Activated CD4-positive, alpha-beta memory T cell treated with anti-CD3 and anti-CD28 coated beads for 36 hours (primary cell): Measurements from ENCODE around the gene LTB4R2. TPM values are rescaled to one million over a fixed set of nuclear protein-coding genes. Genes with fewer than 3 reads are reported as not detected.

Source experiments
- CTCF ChIA-PET: fragments of 350-600 bp; sonication (Branson Sonifier 250); formaldehyde crosslinking; loops from one replicate; lab custom pipeline; 2021; ENCODE audit warnings: antibody characterized with exemption, inconsistent platforms; lab: Charles Lee
- POLR2A ChIA-PET: fragments of 350-600 bp; sonication (Branson Sonifier 250); formaldehyde crosslinking; loops from one replicate; lab custom pipeline; 2021; ENCODE audit warnings: antibody characterized with exemption; lab: Charles Lee
- DNase-seq: peaks from one replicate; pipeline ENCODE4 v3.0.0-alpha.2; 2020
- H3K27ac Mint-ChIP-seq: one replicate; pipeline ENCODE4 v1.8.0; 2021; ENCODE audit warnings: mixed read lengths
- H3K27me3 Mint-ChIP-seq: one replicate; pipeline ENCODE4 v1.8.0; 2021; ENCODE audit warnings: mixed read lengths
- H3K36me3 Mint-ChIP-seq: one replicate; pipeline ENCODE4 v1.8.0; 2021; ENCODE audit warnings: mixed read lengths
- H3K4me1 Mint-ChIP-seq: one replicate; pipeline ENCODE4 v1.8.0; 2021; ENCODE audit warnings: low read depth, mixed read lengths
- H3K4me3 Mint-ChIP-seq: one replicate; pipeline ENCODE4 v1.8.0; 2021; ENCODE audit warnings: mild to moderate bottlenecking, mixed read lengths
- H3K9me3 Mint-ChIP-seq: one replicate; pipeline ENCODE4 v1.8.0; 2021; ENCODE audit warnings: mixed read lengths
- intact Hi-C: fragments of 100-400 bp; cut with micrococcal nuclease; formaldehyde crosslinking; loops from one replicate; pipeline ENCODE4 v1.15.1; 2023
- total RNA-seq, 2 experiments: library from RNA; stranded (reverse); gene quantifications; one replicate each; pipeline ENCODE4 v1.2.3, GENCODE V29; 2021

The LTB4R2 gene
- total RNA-seq, 2 experiments from 2014 or later = 9.4 to 9.6 TPM

GRCh38 chr14:24289649-24290280 lies 20.2 kb upstream of the LTB4R2 start:
- peaks cover 25% of the 10 kb centered on the region for H3K4me1 Mint-ChIP-seq
- DNase-seq = peak; percentile 90
- H3K27ac Mint-ChIP-seq = peak overlapping the region; percentile 8
- peaks cover 2% of the 10 kb centered on the region for H3K27me3 Mint-ChIP-seq
- ChIA-PET CTCF (interaction anchor here (1.0 to 5.2 kb wide), 12 partner anchors 9 to 181 kb away, joined by 3 to 57 read pairs (median 10); partner anchors contain the start of genes CIDEB, DHRS1, NOP9 and RABGGTA), POLR2A (interaction anchor here (0.8 to 2.1 kb wide), 11 partner anchors 9 to 143 kb away, joined by 3 to 15 read pairs (median 3); partner anchors contain the start of genes CBLN3, CHMP4A, KHNYN and MDP1)
- no peaks in the 10 kb centered on the region for H3K9me3 Mint-ChIP-seq
- peaks cover 22% of the 10 kb centered on the region for H3K36me3 Mint-ChIP-seq
- intact Hi-C loops = loop anchor here (1.0 to 2.0 kb wide), 4 partner anchors 8 to 47 kb away; partner anchors contain the start of gene TINF2
- H3K4me3 Mint-ChIP-seq = no peak overlapping the region

GRCh38 chr14:24290746-24291145 lies 19.2 kb upstream of the LTB4R2 start:
- no peak for DNase-seq
- peaks cover 2% of the 10 kb centered on the region for H3K27me3 Mint-ChIP-seq
- intact Hi-C loops = no loop called here
- peaks cover 26% of the 10 kb centered on the region for H3K4me1 Mint-ChIP-seq
- CTCF ChIA-PET = interaction anchor here (1.0 to 5.2 kb wide), 10 partner anchors 8 to 182 kb away, joined by 3 to 57 read pairs (median 12); partner anchors contain the start of genes CIDEB, DHRS1, NOP9 and RABGGTA
- H3K36me3 Mint-ChIP-seq = peaks cover 25% of the 10 kb centered on the region
- POLR2A ChIA-PET = interaction anchor here (1.1 to 1.5 kb wide), 5 partner anchors 10 to 139 kb away, joined by 3 to 7 read pairs (median 4); partner anchors contain the start of genes CBLN3, CHMP4A, KHNYN and MDP1
- H3K9me3 Mint-ChIP-seq = no peaks in the 10 kb centered on the region
- no peak overlapping the region for H3K4me3 Mint-ChIP-seq
- no peak overlapping the region for H3K27ac Mint-ChIP-seq

- no peak for DNase-seq
- H3K27me3 Mint-ChIP-seq = peaks cover 2% of the 10 kb centered on the region
- no peak overlapping the region for H3K27ac Mint-ChIP-seq
- peaks cover 34% of the 10 kb centered on the region for H3K4me1 Mint-ChIP-seq
- peaks cover 31% of the 10 kb centered on the region for H3K36me3 Mint-ChIP-seq
- H3K9me3 Mint-ChIP-seq = no peaks in the 10 kb centered on the region
- ChIA-PET CTCF (interaction anchor here (0.6 to 5.2 kb wide), 10 partner anchors 11 to 140 kb away, joined by 3 to 57 read pairs (median 12); partner anchors contain the start of genes CIDEB, LTB4R2, MDP1 and TINF2), POLR2A (interaction anchor here (1.2 to 1.6 kb wide), 2 partner anchors 44 to 49 kb away, joined by 4 to 7 read pairs; partner anchors contain the start of gene TINF2)
- no peak overlapping the region for H3K4me3 Mint-ChIP-seq
- intact Hi-C loops = no loop called here
Measured at GRCh38 chr14:24291446-24292117, 18.4 kb upstream of the LTB4R2 start.

- Mint-ChIP-seq H3K27me3 (peaks cover 2% of the 10 kb centered on the region), H3K4me1 (peaks cover 41% of the 10 kb centered on the region), H3K27ac (no peak overlapping the region), H3K36me3 (peaks cover 33% of the 10 kb centered on the region), H3K4me3 (no peak overlapping the region), H3K9me3 (no peaks in the 10 kb centered on the region)
- ChIA-PET CTCF (interaction anchor here (0.6 to 5.2 kb wide), 9 partner anchors 13 to 139 kb away, joined by 3 to 57 read pairs (median 3); partner anchors contain the start of genes CIDEB, LTB4R2 and TINF2), POLR2A (interaction anchor here (1.2 to 1.6 kb wide), 2 partner anchors 45 to 50 kb away, joined by 4 to 7 read pairs; partner anchors contain the start of gene TINF2)
- intact Hi-C loops = no loop called here
- no peak for DNase-seq
Measured at GRCh38 chr14:24292118-24292807, 17.7 kb upstream of the LTB4R2 start.

- Mint-ChIP-seq H3K27me3 (peaks cover 2% of the 10 kb centered on the region), H3K4me3 (no peak overlapping the region), H3K27ac (no peak overlapping the region), H3K9me3 (no peaks in the 10 kb centered on the region), H3K36me3 (peaks cover 30% of the 10 kb centered on the region), H3K4me1 (peaks cover 42% of the 10 kb centered on the region)
- ChIA-PET CTCF (interaction anchor here (0.9 to 7.3 kb wide), 5 partner anchors 11 to 137 kb away, joined by 3 to 81 read pairs (median 23); partner anchors contain the start of genes CIDEB, LTB4R2 and TINF2), POLR2A (no interaction called here)
- intact Hi-C loops = no loop called here
- no peak for DNase-seq
Measured at GRCh38 chr14:24293525-24293924, 16.4 kb upstream of the LTB4R2 start.

- no peaks in the 10 kb centered on the region for H3K27me3 Mint-ChIP-seq
- no peak overlapping the region for H3K4me3 Mint-ChIP-seq
- peak overlapping the region; percentile 77 for H3K27ac Mint-ChIP-seq
- H3K9me3 Mint-ChIP-seq = no peaks in the 10 kb centered on the region
- DNase-seq = peak; percentile 86
- ChIA-PET CTCF (interaction anchor here (0.6 to 7.3 kb wide), 35 partner anchors 12 to 245 kb away, joined by 3 to 224 read pairs (median 7); partner anchors contain the start of genes CARMIL3, CHMP4A, CIDEB and GMPR2), POLR2A (interaction anchor here (0.6 to 5.5 kb wide), 9 partner anchors 15 to 136 kb away, joined by 3 to 53 read pairs (median 4); partner anchors contain the start of gene TINF2)
- peaks cover 20% of the 10 kb centered on the region for H3K36me3 Mint-ChIP-seq
- peaks cover 42% of the 10 kb centered on the region for H3K4me1 Mint-ChIP-seq
- intact Hi-C loops = loop anchor here (1.0 to 5.0 kb wide), 7 partner anchors 7 to 204 kb away; partner anchors contain the start of genes IPO4, MDP1, PCK2 and PSME2
Measured at GRCh38 chr14:24296341-24297157, 13.4 kb upstream of the LTB4R2 start.

GRCh38 chr14:24297190-24297964 lies 12.6 kb upstream of the LTB4R2 start:
- Mint-ChIP-seq H3K36me3 (peaks cover 20% of the 10 kb centered on the region), H3K4me3 (no peak overlapping the region), H3K27me3 (no peaks in the 10 kb centered on the region), H3K9me3 (no peaks in the 10 kb centered on the region), H3K4me1 (peaks cover 50% of the 10 kb centered on the region), H3K27ac (peak overlapping the region; percentile 77)
- ChIA-PET CTCF (interaction anchor here (0.7 to 7.3 kb wide), 33 partner anchors 7 to 246 kb away, joined by 3 to 224 read pairs (median 9); partner anchors contain the start of genes CARMIL3, CHMP4A, CIDEB and GMPR2), POLR2A (interaction anchor here (0.8 to 5.5 kb wide), 9 partner anchors 15 to 239 kb away, joined by 3 to 53 read pairs (median 4); partner anchors contain the start of gene TINF2)
- no peak for DNase-seq
- intact Hi-C loops = loop anchor here (1.0 to 5.0 kb wide), 7 partner anchors 8 to 205 kb away; partner anchors contain the start of genes IPO4, MDP1, PCK2 and PSME2

GRCh38 chr14:24298892-24299254 lies 11.1 kb upstream of the LTB4R2 start:
- peaks cover 25% of the 10 kb centered on the region for H3K36me3 Mint-ChIP-seq
- H3K4me1 Mint-ChIP-seq = peaks cover 50% of the 10 kb centered on the region
- H3K27me3 Mint-ChIP-seq = no peaks in the 10 kb centered on the region
- ChIA-PET CTCF (interaction anchor here (1.0 to 7.3 kb wide), 11 partner anchors 9 to 204 kb away, joined by 3 to 224 read pairs (median 26); partner anchors contain the start of genes CHMP4A, CIDEB, LTB4R and LTB4R2), POLR2A (interaction anchor here (1.2 to 5.5 kb wide), 9 partner anchors 11 to 132 kb away, joined by 5 to 53 read pairs (median 9); partner anchors contain the start of genes LTB4R2, MDP1, RABGGTA and TINF2)
- DNase-seq = peak; percentile 41
- H3K27ac Mint-ChIP-seq = peak overlapping the region; percentile 84
- intact Hi-C loops = loop anchor here (1.0 to 5.0 kb wide), 7 partner anchors 9 to 207 kb away; partner anchors contain the start of genes CHMP4A, IRF9, PCK2 and PSME2
- H3K9me3 Mint-ChIP-seq = no peaks in the 10 kb centered on the region
- H3K4me3 Mint-ChIP-seq = peak overlapping the region; percentile 90
